Left ventricle myocardium superior (tissue), 1 donor: Measurements from ENCODE around the gene MBD6. TPM values are rescaled to one million over a fixed set of nuclear protein-coding genes. Genes with fewer than 3 reads are reported as not detected.
A peak's percentile ranks its signal among the peaks of the same experiment; 100 is the strongest.
"Not testable (repeated sequence)": the region's sequence is repeated elsewhere in the genome, so short reads cannot be mapped to it uniquely, and the experiment has no call there.

Source experiments
- ATAC-seq: fragments of 200-7000 bp; cut with Tn5 transposase; one replicate; pipeline ENCODE4 v1.9.1; 2020; ENCODE audit warnings: mild to moderate bottlenecking, moderate library complexity
- DNase-seq: peaks from one replicate; pipeline ENCODE4 v3.0.0-alpha.2; 2020
- intact Hi-C: fragments of 100-400 bp; cut with micrococcal nuclease; formaldehyde crosslinking; loops from one replicate; pipeline ENCODE4 v1.11.0; 2022
- total RNA-seq: library from RNA; stranded (reverse); fragmentation: NEBNext Ultra II Directional; extraction: Animal tissue kit (Norgen Biotek cat#: 25700); gene quantifications from one replicate; pipeline ENCODE4 v1.2.1, GENCODE V29; 2021
- donor health status: DM: no; HTN: yes; CAD: no; lungs with severe emphysema.

MBD6 gene
- total RNA-seq, 1 donor from 2014 or later: 35.2 TPM

GRCh38 chr12:57487055-57487596, 35.5 kb upstream of the MBD6 start:
- DNase-seq (no peak), ATAC-seq (no peak)
- intact Hi-C loops: no loop called here

GRCh38 chr12:57487597-57488401, 34.8 kb upstream of the MBD6 start, which contains the start of gene MARS1:
Gene MARS1, plus strand, starts transcription at chr12:57488068. Its CDS starts 23 bp downstream, at chr12:57488091.
- ATAC-seq: peak; percentile 99
- intact Hi-C loops: no loop called here
- peak; percentile 94 for DNase-seq

GRCh38 chr12:57488402-57489156, 34.0 kb upstream of the MBD6 start:
- DNase-seq (no peak), ATAC-seq (no peak)
- intact Hi-C loops: no loop called here

- DNase-seq: no peak
- intact Hi-C loops: no loop called here
- no peak for ATAC-seq
Observed at GRCh38 chr12:57489157-57489641, 33.4 kb upstream of the MBD6 start.

GRCh38 chr12:57490126-57490525, 32.5 kb upstream of the MBD6 start:
- ATAC-seq (no peak), DNase-seq (no peak)
- intact Hi-C loops: no loop called here

- DNase-seq (no peak), ATAC-seq (no peak)
- intact Hi-C loops: no loop called here
Observed at GRCh38 chr12:57491393-57492280, 31.0 kb upstream of the MBD6 start.

- ATAC-seq, DNase-seq, intact Hi-C loops: not testable (repeated sequence)
Observed at GRCh38 chr12:57495051-57495701, 27.4 kb upstream of the MBD6 start.

- no peak for DNase-seq
- no peak for ATAC-seq
- intact Hi-C loops: no loop called here
Observed at GRCh38 chr12:57496822-57497221, 25.8 kb upstream of the MBD6 start.

GRCh38 chr12:57497223-57498131, 25.1 kb upstream of the MBD6 start:
- no peak for DNase-seq
- ATAC-seq: no peak
- intact Hi-C loops: no loop called here

GRCh38 chr12:57498132-57498502, 24.5 kb upstream of the MBD6 start:
- intact Hi-C loops: no loop called here
- DNase-seq: no peak
- ATAC-seq: no peak

GRCh38 chr12:57498571-57498970, 24.1 kb upstream of the MBD6 start:
- ATAC-seq: no peak
- intact Hi-C loops: no loop called here
- DNase-seq: no peak

GRCh38 chr12:57500213-57500612, 22.4 kb upstream of the MBD6 start:
- intact Hi-C loops: no loop called here
- ATAC-seq (no peak), DNase-seq (no peak)

GRCh38 chr12:57502311-57502969, 20.2 kb upstream of the MBD6 start:
- ATAC-seq, DNase-seq, intact Hi-C loops: not testable (repeated sequence)

GRCh38 chr12:57506541-57506940, 16.1 kb upstream of the MBD6 start:
- intact Hi-C loops, DNase-seq, ATAC-seq: not testable (repeated sequence)

GRCh38 chr12:57507796-57508195, 14.8 kb upstream of the MBD6 start:
- DNase-seq, ATAC-seq, intact Hi-C loops: not testable (repeated sequence)

- ATAC-seq (no peak), DNase-seq (no peak)
- intact Hi-C loops: no loop called here
Observed at GRCh38 chr12:57511161-57511560, 11.5 kb upstream of the MBD6 start.
